IMR-90 (cell line): ENCODE measurements around the gene TRAPPC4.
"Not testable (repeated sequence)": the region's sequence is repeated elsewhere in the genome, so short reads cannot be mapped to it uniquely, and the experiment has no call there.

Experiments
- CEBPB ChIP-seq: IDR thresholded peaks from 2 replicates; pipeline ENCODE4 v1.6.1; 2012; ENCODE audit warnings: low read depth, low read length, improper control_type of control experiment
- FOS ChIP-seq: fragments of 150-350 bp; IDR thresholded peaks from 2 replicates; pipeline ENCODE4 v1.6.1; 2016; ENCODE audit warnings: low read depth, low read length
- MAZ ChIP-seq: IDR thresholded peaks from 2 replicates; pipeline ENCODE4 v1.6.1; 2012; ENCODE audit warnings: low read depth, mild to moderate bottlenecking, low read length, improper control_type of control experiment, moderate library complexity, borderline replicate concordance
- MXI1 ChIP-seq: IDR thresholded peaks from 2 replicates; pipeline ENCODE4 v1.6.1; 2012; ENCODE audit warnings: low read depth, mild to moderate bottlenecking, low read length, moderate library complexity, borderline replicate concordance
- NFE2L2 ChIP-seq: fragments of 150-350 bp; IDR thresholded peaks from 2 replicates; pipeline ENCODE4 v1.6.1; 2016; ENCODE audit warnings: low read depth, mild to moderate bottlenecking, low read length
- POLR2A ChIP-seq: IDR thresholded peaks from 2 replicates; pipeline ENCODE4 v1.6.1; 2012; ENCODE audit warnings: mild to moderate bottlenecking, low read depth, low read length
- RAD21 ChIP-seq: IDR thresholded peaks from 2 replicates; pipeline ENCODE4 v1.6.1; 2012; ENCODE audit warnings: low read length, improper control_type of control experiment
- RCOR1 ChIP-seq: IDR thresholded peaks from 2 replicates; pipeline ENCODE4 v1.6.1; 2012; ENCODE audit warnings: mild to moderate bottlenecking, low read length, improper control_type of control experiment; ENCODE audit not compliant: insufficient replicate concordance
- SMC3 ChIP-seq: fragments of 150-350 bp; IDR thresholded peaks from 2 replicates; pipeline ENCODE4 v1.6.1; 2016; ENCODE audit warnings: low read depth, mild to moderate bottlenecking, antibody characterized with exemption, low read length, moderate library complexity
- TF ChIP-seq, protein P1 (sequence below): conservative IDR thresholded peaks from 2 replicates; pipeline ENCODE4 v1.5.1; 2012; ENCODE audit warnings: mild to moderate bottlenecking, low read depth, low read length, improper control_type of control experiment
- TF ChIP-seq, protein P2 (sequence below): fragments of 150-350 bp; IDR thresholded peaks from 2 replicates; pipeline ENCODE4 v1.6.1; 2017; ENCODE audit warnings: mild to moderate bottlenecking, antibody characterized with exemption, low read length, low read depth
- TF ChIP-seq, protein P3 (sequence below): fragments of 150-350 bp; IDR thresholded peaks from 2 replicates; pipeline ENCODE4 v1.6.1; 2016; ENCODE audit warnings: low read depth, mild to moderate bottlenecking, low read length, moderate library complexity, borderline replicate concordance

DNA sequence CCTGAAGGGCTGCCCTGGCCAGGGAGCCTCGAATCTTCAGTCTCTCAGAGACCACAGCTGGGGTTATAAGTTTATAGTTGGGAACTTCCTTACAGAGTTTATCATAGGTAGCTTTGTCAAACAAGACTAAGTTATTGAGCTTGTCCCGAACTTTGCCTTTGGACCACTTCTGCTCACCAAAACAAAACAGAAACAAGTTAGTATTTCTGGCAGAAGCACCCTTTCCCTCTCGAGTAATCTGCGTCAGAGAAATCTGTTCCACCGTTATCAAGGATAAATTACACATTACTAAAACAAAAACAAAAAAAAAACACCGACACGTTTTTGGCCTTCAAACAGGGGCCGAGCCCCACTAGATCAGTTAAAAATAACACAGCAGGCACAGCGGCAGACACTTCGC lies 1.2 kb upstream of the TRAPPC4 start:
- TF ChIP-seq, protein P1, sequence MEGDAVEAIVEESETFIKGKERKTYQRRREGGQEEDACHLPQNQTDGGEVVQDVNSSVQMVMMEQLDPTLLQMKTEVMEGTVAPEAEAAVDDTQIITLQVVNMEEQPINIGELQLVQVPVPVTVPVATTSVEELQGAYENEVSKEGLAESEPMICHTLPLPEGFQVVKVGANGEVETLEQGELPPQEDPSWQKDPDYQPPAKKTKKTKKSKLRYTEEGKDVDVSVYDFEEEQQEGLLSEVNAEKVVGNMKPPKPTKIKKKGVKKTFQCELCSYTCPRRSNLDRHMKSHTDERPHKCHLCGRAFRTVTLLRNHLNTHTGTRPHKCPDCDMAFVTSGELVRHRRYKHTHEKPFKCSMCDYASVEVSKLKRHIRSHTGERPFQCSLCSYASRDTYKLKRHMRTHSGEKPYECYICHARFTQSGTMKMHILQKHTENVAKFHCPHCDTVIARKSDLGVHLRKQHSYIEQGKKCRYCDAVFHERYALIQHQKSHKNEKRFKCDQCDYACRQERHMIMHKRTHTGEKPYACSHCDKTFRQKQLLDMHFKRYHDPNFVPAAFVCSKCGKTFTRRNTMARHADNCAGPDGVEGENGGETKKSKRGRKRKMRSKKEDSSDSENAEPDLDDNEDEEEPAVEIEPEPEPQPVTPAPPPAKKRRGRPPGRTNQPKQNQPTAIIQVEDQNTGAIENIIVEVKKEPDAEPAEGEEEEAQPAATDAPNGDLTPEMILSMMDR: not testable (repeated sequence)
- TF ChIP-seq POLR2A, CEBPB, MAZ, RCOR1, SMC3, NFE2L2, MXI1, RAD21, FOS: not testable (repeated sequence)
- TF ChIP-seq, protein P2, sequence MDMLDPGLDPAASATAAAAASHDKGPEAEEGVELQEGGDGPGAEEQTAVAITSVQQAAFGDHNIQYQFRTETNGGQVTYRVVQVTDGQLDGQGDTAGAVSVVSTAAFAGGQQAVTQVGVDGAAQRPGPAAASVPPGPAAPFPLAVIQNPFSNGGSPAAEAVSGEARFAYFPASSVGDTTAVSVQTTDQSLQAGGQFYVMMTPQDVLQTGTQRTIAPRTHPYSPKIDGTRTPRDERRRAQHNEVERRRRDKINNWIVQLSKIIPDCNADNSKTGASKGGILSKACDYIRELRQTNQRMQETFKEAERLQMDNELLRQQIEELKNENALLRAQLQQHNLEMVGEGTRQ: not testable (repeated sequence)
- TF ChIP-seq, protein P3, sequence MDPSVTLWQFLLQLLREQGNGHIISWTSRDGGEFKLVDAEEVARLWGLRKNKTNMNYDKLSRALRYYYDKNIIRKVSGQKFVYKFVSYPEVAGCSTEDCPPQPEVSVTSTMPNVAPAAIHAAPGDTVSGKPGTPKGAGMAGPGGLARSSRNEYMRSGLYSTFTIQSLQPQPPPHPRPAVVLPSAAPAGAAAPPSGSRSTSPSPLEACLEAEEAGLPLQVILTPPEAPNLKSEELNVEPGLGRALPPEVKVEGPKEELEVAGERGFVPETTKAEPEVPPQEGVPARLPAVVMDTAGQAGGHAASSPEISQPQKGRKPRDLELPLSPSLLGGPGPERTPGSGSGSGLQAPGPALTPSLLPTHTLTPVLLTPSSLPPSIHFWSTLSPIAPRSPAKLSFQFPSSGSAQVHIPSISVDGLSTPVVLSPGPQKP: not testable (repeated sequence)
